CD14-positive monocyte (primary cell): ENCODE measurements around the gene AIFM1. TPM values are rescaled to one million over a fixed set of nuclear protein-coding genes. Genes with fewer than 3 reads are reported as not detected.

Experiments used
- DNase-seq, 3 donors: peaks; one replicate each; pipeline ENCODE4 v3.0.0-alpha.2; 2011 to 2022
- H2AFZ ChIP-seq: 2 replicates; pipeline ENCODE4 v1.6.0; 2012; ENCODE audit warnings: mild to moderate bottlenecking, low read depth, low read length, inconsistent platforms; ENCODE audit not compliant: insufficient read depth, poor library complexity, severe bottlenecking
- H3K27ac ChIP-seq, 2 donors: 1 replicate in 1 of 2; 2 replicates in 1 of 2; pipeline ENCODE4 v1.5.1; 2012 to 2013; ENCODE audit warnings: low read length in 2 of 2, control low read depth in 1 of 2, inconsistent platforms in 1 of 2, low read depth in 1 of 2, mild to moderate bottlenecking in 1 of 2
- H3K27me3 ChIP-seq, 2 donors: one replicate each; pipeline versions ENCODE4 v1.6.0 to v1.6.1; 2011 to 2013; ENCODE audit warnings: low read length in 2 of 2; ENCODE audit not compliant: control insufficient read depth in 2 of 2, insufficient read depth in 2 of 2
- H3K36me3 ChIP-seq, 2 donors: replicated peaks in 1 of 2; 1 replicate in 1 of 2; 2 replicates in 1 of 2; pipeline versions ENCODE4 v1.5.1 to v1.6.1; 2012 to 2013; ENCODE audit warnings: low read length in 2 of 2, control low read depth in 1 of 2, inconsistent platforms in 1 of 2, mild to moderate bottlenecking in 1 of 2; ENCODE audit not compliant: insufficient read depth in 2 of 2, control insufficient read depth in 1 of 2
- H3K4me1 ChIP-seq, 2 donors: 1 replicate in 1 of 2; 2 replicates in 1 of 2; pipeline versions ENCODE4 v1.5.1 to v1.6.1; 2012 to 2013; ENCODE audit warnings: low read length in 2 of 2, control low read depth in 1 of 2, inconsistent platforms in 1 of 2, mild to moderate bottlenecking in 1 of 2, moderate library complexity in 1 of 2; ENCODE audit not compliant: insufficient read depth in 2 of 2, control insufficient read depth in 1 of 2
- H3K4me2 ChIP-seq: replicated peaks from 2 replicates; pipeline ENCODE3; 2012; ENCODE audit warnings: low read length, moderate library complexity, mild to moderate bottlenecking; ENCODE audit not compliant: poor library complexity, severe bottlenecking; ENCODE audit errors: extremely low read depth
- H3K4me3 ChIP-seq, 3 experiments: fragments of 200-600 bp in 1 of 3; sonication (generic) in 1 of 3; replicated peaks in 1 of 3; 1 replicate in 2 of 3; 2 replicates in 1 of 3; pipeline ENCODE4 v1.5.1; 2011 to 2013; ENCODE audit warnings: low read length in 3 of 3, mild to moderate bottlenecking in 3 of 3, control low read depth in 2 of 3, low read depth in 2 of 3, inconsistent platforms in 1 of 3, moderate library complexity in 1 of 3
- H3K79me2 ChIP-seq: 2 replicates; pipeline ENCODE4 v1.6.0; 2012; ENCODE audit warnings: mild to moderate bottlenecking, control low read depth, inconsistent platforms, low read length, moderate library complexity; ENCODE audit not compliant: insufficient read depth
- H3K9ac ChIP-seq: 2 replicates; pipeline ENCODE4 v1.6.0; 2017; ENCODE audit warnings: low read length, mild to moderate bottlenecking; ENCODE audit not compliant: insufficient read depth, poor library complexity, severe bottlenecking
- H3K9me3 ChIP-seq, 2 donors: replicated peaks in 1 of 2; 1 replicate in 1 of 2; 2 replicates in 1 of 2; pipeline versions ENCODE4 v1.5.1 to v1.6.1; 2012 to 2013; ENCODE audit warnings: low read length in 2 of 2, control low read depth in 1 of 2; ENCODE audit not compliant: control insufficient read depth in 1 of 2, insufficient read depth in 1 of 2
- H4K20me1 ChIP-seq: 2 replicates; pipeline ENCODE4 v1.6.0; 2012; ENCODE audit warnings: mild to moderate bottlenecking, low read length, control low read depth, moderate library complexity; ENCODE audit not compliant: insufficient read depth
- H3K27ac Mint-ChIP-seq, 7 donors: one replicate each; pipeline ENCODE4 v1.8.0; 2020; ENCODE audit warnings: mild to moderate bottlenecking in 7 of 7, mixed read lengths in 7 of 7, moderate library complexity in 6 of 7, inconsistent platforms in 2 of 7
- H3K27me3 Mint-ChIP-seq, 3 donors: one replicate each; pipeline ENCODE4 v1.8.0; 2021 to 2022; ENCODE audit warnings: low read depth in 3 of 3, mild to moderate bottlenecking in 3 of 3, mixed read lengths in 3 of 3, moderate library complexity in 3 of 3, inconsistent platforms in 1 of 3
- H3K36me3 Mint-ChIP-seq, 2 donors: one replicate each; pipeline ENCODE4 v1.8.0; 2020; ENCODE audit warnings: mixed read lengths in 2 of 2, inconsistent platforms in 1 of 2, mild to moderate bottlenecking in 1 of 2
- H3K4me1 Mint-ChIP-seq: one replicate; pipeline ENCODE4 v1.8.0; 2020; ENCODE audit warnings: mild to moderate bottlenecking, mixed read lengths
- H3K4me3 Mint-ChIP-seq, 2 donors: one replicate each; pipeline ENCODE4 v1.8.0; 2020; ENCODE audit warnings: mild to moderate bottlenecking in 2 of 2, mixed read lengths in 2 of 2, moderate library complexity in 1 of 2
- H3K9me3 Mint-ChIP-seq, 7 donors: one replicate each; pipeline ENCODE4 v1.8.0; 2020 to 2022; ENCODE audit warnings: mixed read lengths in 7 of 7, mild to moderate bottlenecking in 6 of 7, moderate library complexity in 6 of 7, inconsistent platforms in 2 of 7
- WGBS: methylation state at CpG from one replicate; pipeline ENCODE4 v1.1.5; 2013; ENCODE audit warnings: missing lambda C conversion rate; ENCODE audit not compliant: insufficient coverage; 5-methylcytosine and 5-hydroxymethylcytosine counted together
- intact Hi-C, 2 donors: fragments of 100-400 bp; cut with micrococcal nuclease; formaldehyde crosslinking; loops; one replicate each; pipeline versions ENCODE4 v1.15.0 to v1.15.1; 2023
- polyA plus RNA-seq, 3 donors: library from polyadenylated mRNA; depleted of rRNA in 1 of 3; unstranded in 2 of 3; stranded (reverse) in 1 of 3; fragments of 300-500 nt in 2 of 3; fragments of >200 nt in 1 of 3; fragmentation: Illumina TruSeq in 2 of 3; gene quantifications; 1 replicate in 2 of 3; 2 replicates in 1 of 3; pipeline ENCODE4 v1.2.3, GENCODE V29; 2012 to 2021
- TF ChIP-seq, protein P1 (sequence below): fragments of 200-600 bp; IDR thresholded peaks from one replicate; pipeline ENCODE4 v1.8.0; 2022; ENCODE audit warnings: antibody characterized with exemption, mild to moderate bottlenecking

The AIFM1 gene
- polyA plus RNA-seq, 3 donors: 15.1 to 19.1 (median 18.6) TPM

DNA sequence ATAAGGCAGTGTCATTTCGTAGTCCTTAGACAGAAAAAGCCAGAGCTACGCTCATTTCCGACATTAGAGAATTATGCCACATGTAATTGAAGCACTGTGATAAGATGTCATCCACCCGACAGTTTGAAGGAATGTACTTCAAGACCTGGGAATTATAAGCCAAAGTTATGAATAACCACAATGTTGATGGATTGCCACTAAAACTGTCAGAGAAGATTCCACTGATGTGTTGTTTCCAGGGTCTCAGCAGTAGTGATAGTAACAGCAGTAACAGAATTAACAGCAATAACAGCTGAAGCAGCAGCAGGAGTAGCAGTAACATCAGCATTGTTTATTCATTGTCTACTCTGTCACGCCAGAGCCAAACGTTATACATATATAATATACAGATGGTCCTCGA is 30.8 kb upstream of the AIFM1 start:
- Histone ChIP-seq H3K4me2 (no peak overlapping the region), H4K20me1 (no peaks in the 10 kb centered on the region), H3K9me3 (no peaks in the 10 kb centered on the region), H3K27me3 (no peaks in the 10 kb centered on the region), H3K4me3 (no peak overlapping the region), H3K9ac (no peak overlapping the region), H3K27ac (no peak overlapping the region), H3K4me1 (peaks cover 4 to 5% of the 10 kb centered on the region in 2 donors), H2AFZ (no peak overlapping the region), H3K79me2 (no peaks in the 10 kb centered on the region), H3K36me3 (no peaks in the 10 kb centered on the region)
- Mint-ChIP-seq H3K9me3 (no peaks in the 10 kb centered on the region), H3K27me3 (peaks cover 0 to 9% (median 2%) of the 10 kb centered on the region in 3 donors), H3K36me3 (no peaks in the 10 kb centered on the region), H3K4me3 (no peak overlapping the region), H3K4me1 (peaks cover 3% of the 10 kb centered on the region), H3K27ac (no peak overlapping the region)
- no peak for DNase-seq
- intact Hi-C loops: loop anchor here in 1 of 2 donors (10.0 kb wide), 1 partner anchor 62 kb away; no protein-coding TSS in a partner anchor
- TF ChIP-seq, protein P1, sequence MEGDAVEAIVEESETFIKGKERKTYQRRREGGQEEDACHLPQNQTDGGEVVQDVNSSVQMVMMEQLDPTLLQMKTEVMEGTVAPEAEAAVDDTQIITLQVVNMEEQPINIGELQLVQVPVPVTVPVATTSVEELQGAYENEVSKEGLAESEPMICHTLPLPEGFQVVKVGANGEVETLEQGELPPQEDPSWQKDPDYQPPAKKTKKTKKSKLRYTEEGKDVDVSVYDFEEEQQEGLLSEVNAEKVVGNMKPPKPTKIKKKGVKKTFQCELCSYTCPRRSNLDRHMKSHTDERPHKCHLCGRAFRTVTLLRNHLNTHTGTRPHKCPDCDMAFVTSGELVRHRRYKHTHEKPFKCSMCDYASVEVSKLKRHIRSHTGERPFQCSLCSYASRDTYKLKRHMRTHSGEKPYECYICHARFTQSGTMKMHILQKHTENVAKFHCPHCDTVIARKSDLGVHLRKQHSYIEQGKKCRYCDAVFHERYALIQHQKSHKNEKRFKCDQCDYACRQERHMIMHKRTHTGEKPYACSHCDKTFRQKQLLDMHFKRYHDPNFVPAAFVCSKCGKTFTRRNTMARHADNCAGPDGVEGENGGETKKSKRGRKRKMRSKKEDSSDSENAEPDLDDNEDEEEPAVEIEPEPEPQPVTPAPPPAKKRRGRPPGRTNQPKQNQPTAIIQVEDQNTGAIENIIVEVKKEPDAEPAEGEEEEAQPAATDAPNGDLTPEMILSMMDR: no peak
- no CpG with 5 or more reads among the region's 7 CpGs for WGBS

DNA sequence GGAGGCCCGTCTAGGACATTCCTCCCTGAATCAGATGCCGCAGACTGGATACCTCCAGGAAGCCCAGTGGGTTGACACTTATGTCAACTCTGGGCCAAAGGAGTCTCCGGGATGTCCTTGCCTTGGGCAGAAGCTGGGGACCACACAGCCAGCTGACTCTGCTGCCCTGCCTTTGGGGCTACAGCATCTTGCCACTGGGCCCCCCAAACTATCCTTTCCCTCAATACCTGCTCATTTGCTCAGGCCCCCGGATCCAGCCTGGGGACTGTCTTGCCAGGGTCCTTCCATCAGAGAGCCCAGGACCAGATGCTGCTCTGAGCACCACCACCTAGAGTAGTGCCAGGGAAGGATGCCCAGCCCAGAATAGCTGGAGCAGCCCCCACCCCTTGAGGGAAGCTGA is 25.2 kb upstream of the AIFM1 start:
- H3K9me3 Mint-ChIP-seq: no peaks in the 10 kb centered on the region
- intact Hi-C loops: loop anchor here (5.0 to 10.0 kb wide), 2 partner anchors 56 to 108 kb away; no protein-coding TSS in a partner anchor
- Histone ChIP-seq H4K20me1 (no peaks in the 10 kb centered on the region), H3K9ac (no peak overlapping the region), H3K4me2 (no peak overlapping the region), H3K27me3 (no peaks in the 10 kb centered on the region), H3K4me3 (no peak overlapping the region), H3K36me3 (no peaks in the 10 kb centered on the region), H2AFZ (no peak overlapping the region), H3K27ac (no peak overlapping the region), H3K9me3 (no peaks in the 10 kb centered on the region), H3K79me2 (no peaks in the 10 kb centered on the region), H3K4me1 (peaks cover 4 to 5% of the 10 kb centered on the region in 2 donors)
- no peak overlapping the region for H3K4me3 Mint-ChIP-seq
- TF ChIP-seq, protein P1: no peak
- 93% methylated on average over 3 of the region's 4 CpGs for WGBS
- H3K27me3 Mint-ChIP-seq: peaks cover 0 to 4% (median 2%) of the 10 kb centered on the region in 3 donors
- H3K27ac Mint-ChIP-seq: no peak overlapping the region
- no peak for DNase-seq
- peaks cover 3% of the 10 kb centered on the region for H3K4me1 Mint-ChIP-seq
- no peaks in the 10 kb centered on the region for H3K36me3 Mint-ChIP-seq
